ENCODE measurements around the gene KLK8. TPM values are rescaled to one million over a fixed set of nuclear protein-coding genes. Genes with fewer than 3 reads are reported as not detected.
A peak's percentile ranks its signal among the peaks of the same experiment; 100 is the strongest.

The KLK8 gene
- total and polyA plus RNA-seq, 2 experiments from 2014 or later, result 4.9 to 14.6 TPM

- Histone ChIP-seq H3K4me2 (no peak overlapping the region), H3K36me3 (ENCODE audit: insufficient read depth) (no peaks in the 10 kb centered on the region), H3K27me3 (ENCODE audit: insufficient read depth) (peaks cover 18% of the 10 kb centered on the region), H3K27ac (ENCODE audit: low read depth) (no peak overlapping the region), H2AFZ (no peak overlapping the region), H3K9me2 (ENCODE audit: insufficient read depth) (no peaks in the 10 kb centered on the region), H3K4me3 (no peak overlapping the region), H3K4me1 (ENCODE audit: insufficient read depth) (peaks cover 16% of the 10 kb centered on the region), H4K20me1 (replicated peaks; ENCODE audit: insufficient read depth) (no peaks in the 10 kb centered on the region), H3K79me2 (replicated peaks; ENCODE audit: insufficient read depth) (no peaks in the 10 kb centered on the region), H3F3A (replicated peaks; ENCODE audit: low read depth) (no peaks in the 10 kb centered on the region)
- H3K4me1 Mint-ChIP-seq, result peaks cover 30% of the 10 kb centered on the region
- ATAC-seq, result no peak
- no peak overlapping the region for H3K4me3 Mint-ChIP-seq
- no peak overlapping the region for H3K27ac Mint-ChIP-seq
- H3K9me3 Mint-ChIP-seq, result peaks cover 2% of the 10 kb centered on the region; the same call in 2 of the 3 replicates
- H3K27me3 Mint-ChIP-seq (ENCODE audit: insufficient read depth, low read depth, poor library complexity), result peaks cover 3% of the 10 kb centered on the region
- H3K36me3 Mint-ChIP-seq (ENCODE audit: low read depth), result no peaks in the 10 kb centered on the region; the same call in 2 of the 3 replicates
- peak; percentile 26 for DNase-seq (ENCODE audit: low spot score)
- TF ChIP-seq CREB1 (CRISPR knock-in tag; IDR thresholded peaks at IDR 0.05; ENCODE audit: low read depth) (no peak), NANOG (IDR thresholded peaks at IDR 0.05; ENCODE audit: borderline replicate concordance) (no peak), CTCF (conservative IDR thresholded peaks at IDR 0.05; ENCODE audit: low read depth in 2 of 2) (no peak), POLR2AphosphoS5 (IDR thresholded peaks at IDR 0.05; ENCODE audit: low read depth) (no peak), EZH2 (IDR thresholded peaks at IDR 0.05; ENCODE audit: low read depth, unreplicated experiment) (no peak), EZH2phosphoT487 (IDR thresholded peaks at IDR 0.05; ENCODE audit: unreplicated experiment) (no peak)
- TF ChIP-seq, protein P1, sequence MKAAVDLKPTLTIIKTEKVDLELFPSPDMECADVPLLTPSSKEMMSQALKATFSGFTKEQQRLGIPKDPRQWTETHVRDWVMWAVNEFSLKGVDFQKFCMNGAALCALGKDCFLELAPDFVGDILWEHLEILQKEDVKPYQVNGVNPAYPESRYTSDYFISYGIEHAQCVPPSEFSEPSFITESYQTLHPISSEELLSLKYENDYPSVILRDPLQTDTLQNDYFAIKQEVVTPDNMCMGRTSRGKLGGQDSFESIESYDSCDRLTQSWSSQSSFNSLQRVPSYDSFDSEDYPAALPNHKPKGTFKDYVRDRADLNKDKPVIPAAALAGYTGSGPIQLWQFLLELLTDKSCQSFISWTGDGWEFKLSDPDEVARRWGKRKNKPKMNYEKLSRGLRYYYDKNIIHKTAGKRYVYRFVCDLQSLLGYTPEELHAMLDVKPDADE (IDR thresholded peaks at IDR 0.05), result no peak
These were observed 21.2 kb downstream of the KLK8 start for GRCh38 chr19:50980208-50980607.

DNA sequence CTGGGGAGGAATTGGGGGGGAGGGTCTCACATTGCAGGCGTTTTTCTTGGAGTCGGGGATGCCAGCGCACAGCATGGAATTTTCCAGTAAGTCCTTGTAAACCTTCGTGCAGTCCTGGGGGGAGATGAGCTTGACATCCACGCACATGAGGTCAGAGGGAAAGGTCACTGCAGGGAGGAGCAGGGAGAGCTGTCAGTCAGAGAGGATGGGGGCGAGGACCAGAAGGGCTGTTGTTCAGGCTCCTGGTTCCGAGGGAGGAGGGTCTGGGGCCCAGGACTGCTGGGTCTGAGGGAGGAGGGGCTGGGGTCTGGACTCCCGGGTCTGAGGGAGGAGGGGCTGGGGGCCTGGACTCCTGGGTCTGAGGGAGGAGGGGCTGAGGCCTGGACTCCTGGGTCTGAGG is 21.6 kb downstream of the KLK8 start:
- Mint-ChIP-seq H3K27ac (no peak overlapping the region), H3K27me3 (ENCODE audit: insufficient read depth, low read depth, poor library complexity) (peaks cover 3% of the 10 kb centered on the region), H3K4me1 (peaks cover 30% of the 10 kb centered on the region), H3K4me3 (no peak overlapping the region), H3K36me3 (ENCODE audit: low read depth) (no peaks in the 10 kb centered on the region; the same call in 2 of the 3 replicates), H3K9me3 (no peaks in the 10 kb centered on the region; the same call in 2 of the 3 replicates)
- Histone ChIP-seq H3K79me2 (replicated peaks; ENCODE audit: insufficient read depth) (no peaks in the 10 kb centered on the region), H4K20me1 (replicated peaks; ENCODE audit: insufficient read depth) (no peaks in the 10 kb centered on the region), H3K27ac (ENCODE audit: low read depth) (no peak overlapping the region), H3K4me3 (no peak overlapping the region), H3K27me3 (ENCODE audit: insufficient read depth) (peaks cover 14% of the 10 kb centered on the region), H3K4me1 (ENCODE audit: insufficient read depth) (peaks cover 16% of the 10 kb centered on the region), H3K9me2 (ENCODE audit: insufficient read depth) (no peaks in the 10 kb centered on the region), H3K4me2 (peak overlapping the region; percentile 48; the same call in 1 of the 2 replicates), H2AFZ (peak overlapping the region; percentile 28; the same call in 1 of the 2 replicates), H3F3A (replicated peaks; ENCODE audit: low read depth) (no peaks in the 10 kb centered on the region), H3K36me3 (ENCODE audit: insufficient read depth) (no peaks in the 10 kb centered on the region)
- ATAC-seq, result peak; percentile 15; the same call in 2 of the 3 replicates
- DNase-seq (ENCODE audit: low spot score), result peak; percentile 31
- TF ChIP-seq ZNF462 (CRISPR knock-in tag; IDR thresholded peaks at IDR 0.05) (no peak), ZNF114 (CRISPR knock-in tag; IDR thresholded peaks at IDR 0.05) (no peak), STAT1 (IDR thresholded peaks at IDR 0.05; ENCODE audit: unreplicated experiment) (no peak), ZNF331 (CRISPR knock-in tag; IDR thresholded peaks at IDR 0.05; ENCODE audit: low read depth) (no peak), NANOG (IDR thresholded peaks at IDR 0.05; ENCODE audit: borderline replicate concordance) (no peak), JUNB (IDR thresholded peaks at IDR 0.05; ENCODE audit: unreplicated experiment) (no peak), POLR2AphosphoS5 (IDR thresholded peaks at IDR 0.05; ENCODE audit: low read depth) (no peak)
- TF ChIP-seq, protein P1 (IDR thresholded peaks at IDR 0.05), result no peak

All from GM23338 (cell line).